Measurements from ENCODE around the gene ZNF155.

DNA sequence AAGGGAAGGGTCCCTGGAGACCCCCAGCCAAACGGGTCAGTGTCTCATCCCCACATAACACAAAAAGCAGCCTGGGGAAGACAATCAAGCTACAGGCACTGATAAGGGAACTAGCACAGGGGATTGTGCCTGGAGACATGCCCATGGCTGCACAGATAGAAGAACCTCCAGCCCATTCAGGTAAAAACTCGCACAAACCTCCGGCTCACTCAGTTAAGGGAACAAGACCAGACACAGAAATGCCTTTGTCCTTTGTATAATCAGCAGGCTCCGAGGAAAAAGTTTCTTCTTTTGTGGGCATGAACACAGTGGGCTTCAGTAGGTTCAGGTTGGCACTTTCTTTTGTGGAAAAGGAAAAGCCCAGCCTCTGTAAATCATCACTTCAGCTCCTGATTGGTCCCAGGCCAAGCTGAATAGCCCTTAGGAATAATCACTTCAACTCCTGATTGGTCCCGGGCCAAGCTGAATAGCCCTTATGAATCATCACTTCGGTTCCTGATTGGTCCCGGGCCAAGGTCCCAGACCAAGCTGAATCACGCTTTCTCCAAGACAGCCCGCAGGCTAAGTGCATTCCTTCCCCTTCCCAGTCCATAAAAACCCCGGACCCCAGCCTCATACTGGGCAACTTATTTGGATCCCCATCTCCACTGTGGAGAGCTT is 13.8 kb downstream of the ZNF155 start:
- TF ChIP-seq POLR2A (IDR thresholded peaks at IDR 0.05) = no peak
- TF ChIP-seq, protein P1, sequence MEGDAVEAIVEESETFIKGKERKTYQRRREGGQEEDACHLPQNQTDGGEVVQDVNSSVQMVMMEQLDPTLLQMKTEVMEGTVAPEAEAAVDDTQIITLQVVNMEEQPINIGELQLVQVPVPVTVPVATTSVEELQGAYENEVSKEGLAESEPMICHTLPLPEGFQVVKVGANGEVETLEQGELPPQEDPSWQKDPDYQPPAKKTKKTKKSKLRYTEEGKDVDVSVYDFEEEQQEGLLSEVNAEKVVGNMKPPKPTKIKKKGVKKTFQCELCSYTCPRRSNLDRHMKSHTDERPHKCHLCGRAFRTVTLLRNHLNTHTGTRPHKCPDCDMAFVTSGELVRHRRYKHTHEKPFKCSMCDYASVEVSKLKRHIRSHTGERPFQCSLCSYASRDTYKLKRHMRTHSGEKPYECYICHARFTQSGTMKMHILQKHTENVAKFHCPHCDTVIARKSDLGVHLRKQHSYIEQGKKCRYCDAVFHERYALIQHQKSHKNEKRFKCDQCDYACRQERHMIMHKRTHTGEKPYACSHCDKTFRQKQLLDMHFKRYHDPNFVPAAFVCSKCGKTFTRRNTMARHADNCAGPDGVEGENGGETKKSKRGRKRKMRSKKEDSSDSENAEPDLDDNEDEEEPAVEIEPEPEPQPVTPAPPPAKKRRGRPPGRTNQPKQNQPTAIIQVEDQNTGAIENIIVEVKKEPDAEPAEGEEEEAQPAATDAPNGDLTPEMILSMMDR (IDR thresholded peaks at IDR 0.05) = no peak

Measured in tibial nerve (tissue), 3 donors.